Memory B cell (primary cell): Measurements from ENCODE around the gene DHX34.
A peak's percentile ranks its signal among the peaks of the same experiment; 100 is the strongest.

Experiments
- ATAC-seq: fragments of 150-1000 bp; cut with Tn5 transposase; 2 replicates; pipeline ENCODE4 v1.10.0; 2021; ENCODE audit warnings: low read depth, mild to moderate bottlenecking, moderate library complexity
- DNase-seq, 2 donors: peaks; one replicate each; pipeline ENCODE4 v3.0.0; 2022; ENCODE audit warnings: low spot score in 2 of 2
- H3K27ac Mint-ChIP-seq: one replicate; pipeline ENCODE4 v1.8.0; 2022; ENCODE audit warnings: mild to moderate bottlenecking, moderate library complexity, mixed read lengths
- H3K27me3 Mint-ChIP-seq: one replicate; pipeline ENCODE4 v1.8.0; 2022; ENCODE audit warnings: mixed read lengths
- H3K36me3 Mint-ChIP-seq: one replicate; pipeline ENCODE4 v1.8.0; 2022; ENCODE audit warnings: mild to moderate bottlenecking, mixed read lengths
- H3K4me1 Mint-ChIP-seq: one replicate; pipeline ENCODE4 v1.8.0; 2022; ENCODE audit warnings: mixed read lengths
- H3K4me3 Mint-ChIP-seq: one replicate; pipeline ENCODE4 v1.8.0; 2022; ENCODE audit warnings: mild to moderate bottlenecking, moderate library complexity, mixed read lengths
- H3K9me3 Mint-ChIP-seq: one replicate; pipeline ENCODE4 v1.8.0; 2022; ENCODE audit warnings: mixed read lengths

Gene DHX34

DNA sequence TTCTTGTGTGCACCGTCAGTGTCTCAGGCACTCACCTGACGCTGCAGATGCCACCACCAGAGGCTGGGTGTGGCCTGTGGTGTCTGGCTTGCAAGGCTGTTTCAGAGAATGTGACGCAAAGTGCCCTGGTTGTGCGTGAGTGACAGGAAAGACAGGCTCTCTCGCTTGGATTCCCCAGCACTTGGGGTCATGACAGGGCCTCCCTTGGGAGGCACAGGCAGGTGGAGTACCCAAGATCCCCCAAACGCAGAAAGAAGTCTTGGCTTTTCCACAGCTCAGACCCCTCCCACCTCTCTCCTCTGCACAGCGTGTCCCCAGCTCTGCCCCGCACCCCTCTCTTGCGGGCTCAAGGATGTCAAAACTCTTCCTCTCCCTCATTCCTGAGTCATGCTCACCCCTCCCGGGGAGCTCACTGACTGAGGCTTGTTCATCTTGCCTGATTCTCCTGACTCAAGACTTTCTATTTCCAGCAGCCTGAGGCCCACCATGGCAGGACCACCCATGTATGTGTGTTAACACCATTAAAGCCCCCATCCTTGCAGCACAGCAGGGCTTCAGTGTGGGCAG, 21.0 kb downstream of the DHX34 start:
- Mint-ChIP-seq H3K4me3 (no peak overlapping the region), H3K36me3 (peaks cover 26% of the 10 kb centered on the region), H3K27me3 (no peaks in the 10 kb centered on the region), H3K9me3 (no peaks in the 10 kb centered on the region), H3K4me1 (no peaks in the 10 kb centered on the region), H3K27ac (no peak overlapping the region)
- DNase-seq = no peak
- no peak for ATAC-seq

DNA sequence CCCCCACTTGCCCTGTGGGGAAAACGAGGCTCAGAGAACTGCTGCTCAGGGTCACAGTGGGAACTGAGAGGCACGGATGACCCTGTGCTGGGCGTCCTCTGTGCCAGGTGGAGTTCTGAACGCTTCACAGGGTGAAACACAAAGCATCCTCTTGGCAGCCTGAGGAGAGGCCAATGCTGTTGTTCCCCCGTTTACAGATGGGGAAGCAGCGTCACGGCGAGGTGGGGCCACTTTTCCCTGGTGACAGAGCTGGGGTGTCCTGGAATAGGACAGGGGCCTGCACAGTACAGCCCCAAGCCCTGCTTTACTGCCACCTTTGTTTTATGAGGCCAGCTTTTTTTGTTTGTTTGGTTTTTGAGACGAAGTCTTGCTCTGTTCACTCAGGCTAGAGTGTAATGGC, 22.1 kb downstream of the DHX34 start:
- H3K27me3 Mint-ChIP-seq = no peaks in the 10 kb centered on the region
- no peak for ATAC-seq
- no peak overlapping the region for H3K27ac Mint-ChIP-seq
- no peak for DNase-seq
- no peaks in the 10 kb centered on the region for H3K4me1 Mint-ChIP-seq
- no peaks in the 10 kb centered on the region for H3K9me3 Mint-ChIP-seq
- H3K4me3 Mint-ChIP-seq = no peak overlapping the region
- peaks cover 26% of the 10 kb centered on the region for H3K36me3 Mint-ChIP-seq

DNA sequence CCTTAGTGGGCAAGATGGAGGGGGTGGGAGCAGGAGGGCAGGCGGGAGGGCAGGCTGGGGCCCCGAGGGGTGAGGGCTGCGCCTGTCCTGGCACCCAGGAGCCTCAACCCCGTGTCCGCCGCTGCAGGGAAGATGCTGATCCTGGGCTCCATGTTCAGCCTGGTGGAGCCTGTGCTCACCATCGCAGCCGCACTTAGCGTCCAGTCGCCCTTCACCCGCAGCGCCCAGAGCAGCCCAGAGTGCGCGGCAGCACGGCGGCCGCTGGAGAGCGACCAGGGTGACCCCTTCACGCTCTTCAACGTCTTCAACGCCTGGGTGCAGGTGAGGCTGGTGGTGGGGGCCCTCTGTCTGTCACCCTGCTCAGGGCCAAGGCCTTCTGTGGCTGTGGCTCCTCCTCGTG, 23.5 kb downstream of the DHX34 start:
- H3K9me3 Mint-ChIP-seq = no peaks in the 10 kb centered on the region
- H3K36me3 Mint-ChIP-seq = peaks cover 23% of the 10 kb centered on the region
- no peak for DNase-seq

DNA sequence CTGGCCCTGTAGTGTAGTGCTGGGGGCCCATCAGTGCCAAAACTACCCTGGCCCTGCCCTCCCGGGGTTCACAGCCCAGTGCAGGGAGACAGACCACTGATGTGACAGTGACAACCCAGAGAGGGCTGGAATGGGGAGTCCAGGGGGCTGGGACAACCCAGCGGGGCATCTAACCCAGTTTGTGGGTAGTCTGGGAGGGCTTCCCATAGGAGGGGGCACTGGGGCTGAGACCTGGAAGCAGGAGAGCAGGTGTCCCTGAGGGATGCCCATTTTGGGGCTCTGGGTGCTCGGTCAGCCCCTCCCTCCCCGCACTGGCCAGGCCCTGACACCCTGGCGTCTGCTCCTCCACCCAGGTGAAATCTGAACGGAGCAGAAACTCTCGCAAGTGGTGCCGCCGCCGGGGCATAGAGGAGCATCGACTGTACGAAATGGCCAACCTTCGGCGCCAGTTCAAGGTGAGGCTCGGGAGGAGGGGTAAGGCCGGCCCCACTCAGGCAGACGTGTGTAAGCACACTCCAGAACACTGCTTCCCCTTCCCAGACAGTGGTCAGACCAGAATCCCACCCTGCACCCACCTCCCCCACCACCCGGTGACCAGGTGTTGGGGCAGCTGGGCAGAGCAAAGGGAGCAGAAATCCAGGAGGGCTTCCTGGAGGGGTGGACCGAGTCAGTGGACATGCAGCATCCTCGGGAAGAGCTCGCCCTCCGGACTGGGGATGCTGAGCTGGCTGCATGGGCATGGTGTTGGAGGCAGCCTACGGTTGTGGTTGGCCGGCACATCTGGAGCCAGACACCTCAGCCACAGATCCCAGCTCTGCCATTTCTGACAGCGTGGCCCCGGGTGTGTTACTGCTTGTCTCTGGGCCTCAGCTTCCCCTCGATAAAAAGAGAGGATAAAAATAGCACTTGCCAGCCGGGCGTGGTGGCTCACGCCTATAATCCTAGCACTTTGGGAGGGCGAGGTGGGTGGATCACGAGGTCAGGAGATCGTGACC, 24.4 kb downstream of the DHX34 start:
- DNase-seq (no peak), ATAC-seq (no peak)
- Mint-ChIP-seq H3K4me3 (no peak overlapping the region), H3K9me3 (no peaks in the 10 kb centered on the region), H3K36me3 (peaks cover 22% of the 10 kb centered on the region), H3K27me3 (no peaks in the 10 kb centered on the region), H3K27ac (no peak overlapping the region), H3K4me1 (no peaks in the 10 kb centered on the region)

More for the DNA sequence above, 23.5 kb downstream of the DHX34 start:
- Mint-ChIP-seq H3K27ac (no peak overlapping the region), H3K4me1 (no peaks in the 10 kb centered on the region), H3K27me3 (no peaks in the 10 kb centered on the region), H3K4me3 (no peak overlapping the region)
- no peak for ATAC-seq

DNA sequence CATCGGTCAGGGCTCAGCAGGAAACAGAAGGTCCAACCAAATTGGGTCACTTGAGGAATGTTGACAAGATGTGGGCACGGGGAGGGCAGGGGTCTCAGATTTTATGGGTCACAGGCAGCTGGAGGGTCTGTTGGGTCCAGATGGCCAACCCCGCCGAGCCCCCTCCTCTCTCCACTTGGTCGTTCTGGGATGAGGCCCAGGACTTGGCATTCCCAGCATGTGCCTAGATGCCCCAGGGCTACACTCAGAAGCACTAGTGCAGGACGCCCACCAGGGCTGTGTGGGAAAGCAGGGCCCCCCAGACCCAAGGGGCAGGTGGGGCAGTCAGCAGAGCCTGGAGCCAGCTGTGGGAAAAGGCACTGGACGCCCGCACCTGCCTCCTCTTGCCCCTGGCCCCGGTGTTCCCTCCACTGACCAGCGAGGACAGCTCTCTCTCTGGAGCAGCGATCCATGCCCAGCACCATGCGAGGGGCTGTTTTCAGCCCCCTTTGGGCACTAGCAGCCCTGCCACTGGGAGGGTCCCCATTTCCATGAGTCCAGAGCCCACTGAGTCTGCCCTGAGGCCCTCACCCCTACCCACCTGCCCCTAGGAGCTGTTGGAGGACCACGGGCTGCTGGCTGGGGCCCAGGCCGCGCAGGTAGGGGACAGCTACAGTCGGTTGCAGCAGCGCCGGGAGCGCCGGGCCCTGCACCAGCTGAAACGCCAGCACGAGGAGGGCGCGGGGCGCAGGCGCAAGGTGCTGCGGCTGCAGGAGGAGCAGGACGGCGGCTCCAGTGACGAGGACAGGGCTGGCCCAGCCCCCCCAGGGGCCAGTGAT, 26.0 kb downstream of the DHX34 start:
- H3K36me3 Mint-ChIP-seq = peaks cover 23% of the 10 kb centered on the region
- no peaks in the 10 kb centered on the region for H3K27me3 Mint-ChIP-seq
- ATAC-seq (no peak), DNase-seq (no peak)
- no peak overlapping the region for H3K4me3 Mint-ChIP-seq
- H3K9me3 Mint-ChIP-seq = no peaks in the 10 kb centered on the region
- H3K4me1 Mint-ChIP-seq = no peaks in the 10 kb centered on the region
- no peak overlapping the region for H3K27ac Mint-ChIP-seq

DNA sequence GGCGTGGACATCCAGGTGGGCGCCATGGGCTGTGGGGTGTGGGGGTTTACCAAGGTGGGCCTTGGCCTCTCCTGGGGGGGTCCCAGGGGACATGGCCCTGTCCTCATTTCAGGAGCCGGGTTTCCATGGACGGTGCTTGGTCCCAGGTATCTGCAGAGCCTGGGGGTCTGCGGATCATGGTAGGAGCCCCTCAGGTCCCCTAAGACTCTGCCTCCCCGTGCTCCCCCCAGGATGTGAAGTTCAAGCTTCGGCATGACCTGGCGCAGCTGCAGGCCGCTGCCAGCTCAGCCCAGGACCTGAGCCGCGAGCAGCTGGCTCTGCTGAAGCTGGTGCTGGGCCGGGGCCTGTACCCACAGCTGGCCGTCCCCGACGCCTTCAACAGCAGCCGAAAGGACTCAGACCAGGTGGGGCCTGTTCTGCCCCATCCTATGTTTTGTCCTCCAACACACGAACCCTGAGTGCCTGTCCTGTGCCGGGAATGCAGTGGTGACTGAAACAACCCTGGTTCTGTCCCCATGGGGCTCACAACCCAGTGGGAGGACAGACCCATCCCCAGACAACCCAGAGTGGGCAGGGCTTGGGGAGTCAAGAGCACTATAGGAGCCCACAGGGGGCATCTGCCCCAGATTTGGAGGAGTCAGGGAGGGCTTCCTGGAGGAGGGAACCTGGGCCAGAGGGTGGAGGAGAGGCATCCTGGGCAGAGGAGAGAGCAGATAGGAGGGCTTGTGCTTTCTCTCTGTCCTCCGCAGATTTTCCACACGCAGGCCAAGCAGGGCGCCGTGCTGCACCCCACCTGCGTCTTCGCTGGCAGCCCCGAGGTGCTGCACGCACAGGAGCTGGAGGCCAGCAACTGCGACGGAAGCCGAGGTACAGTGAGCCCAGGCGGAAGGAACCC, 26.8 kb downstream of the DHX34 start:
- ATAC-seq (no peak), DNase-seq (no peak)
- Mint-ChIP-seq H3K4me3 (no peak overlapping the region), H3K9me3 (no peaks in the 10 kb centered on the region), H3K27ac (no peak overlapping the region), H3K36me3 (peaks cover 25% of the 10 kb centered on the region), H3K4me1 (no peaks in the 10 kb centered on the region), H3K27me3 (no peaks in the 10 kb centered on the region)

DNA sequence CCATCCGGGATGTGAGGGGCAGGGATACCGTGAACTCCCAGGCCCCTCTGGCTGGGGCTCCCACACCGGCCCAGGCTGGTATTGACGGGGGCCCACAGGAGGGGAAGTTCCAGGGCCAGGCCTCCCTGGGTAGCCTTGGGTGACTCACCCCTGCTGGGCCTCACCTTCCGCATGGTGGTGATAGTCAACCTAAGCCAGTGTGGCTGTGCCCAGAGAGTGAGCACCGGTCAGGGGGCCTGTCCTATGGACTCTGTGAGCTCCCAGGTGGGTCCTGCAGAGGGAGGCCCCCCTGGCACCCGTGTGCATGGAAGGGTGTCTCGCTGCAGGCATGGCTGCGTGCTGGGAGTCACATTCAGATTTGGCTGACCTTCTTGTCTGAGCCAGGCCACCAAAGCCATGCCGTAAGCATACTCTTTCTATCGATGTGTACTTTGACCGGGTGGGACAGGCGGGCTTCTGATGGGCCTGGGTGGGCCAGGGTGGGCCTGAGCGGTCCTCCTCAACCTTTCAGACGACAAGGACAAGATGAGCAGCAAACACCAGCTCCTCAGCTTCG, 27.6 kb downstream of the DHX34 start:
- Mint-ChIP-seq H3K4me1 (peaks cover 4% of the 10 kb centered on the region), H3K27me3 (no peaks in the 10 kb centered on the region), H3K4me3 (no peak overlapping the region), H3K36me3 (peaks cover 31% of the 10 kb centered on the region), H3K27ac (no peak overlapping the region), H3K9me3 (peaks cover 3% of the 10 kb centered on the region)
- ATAC-seq = no peak
- DNase-seq = no peak

DNA sequence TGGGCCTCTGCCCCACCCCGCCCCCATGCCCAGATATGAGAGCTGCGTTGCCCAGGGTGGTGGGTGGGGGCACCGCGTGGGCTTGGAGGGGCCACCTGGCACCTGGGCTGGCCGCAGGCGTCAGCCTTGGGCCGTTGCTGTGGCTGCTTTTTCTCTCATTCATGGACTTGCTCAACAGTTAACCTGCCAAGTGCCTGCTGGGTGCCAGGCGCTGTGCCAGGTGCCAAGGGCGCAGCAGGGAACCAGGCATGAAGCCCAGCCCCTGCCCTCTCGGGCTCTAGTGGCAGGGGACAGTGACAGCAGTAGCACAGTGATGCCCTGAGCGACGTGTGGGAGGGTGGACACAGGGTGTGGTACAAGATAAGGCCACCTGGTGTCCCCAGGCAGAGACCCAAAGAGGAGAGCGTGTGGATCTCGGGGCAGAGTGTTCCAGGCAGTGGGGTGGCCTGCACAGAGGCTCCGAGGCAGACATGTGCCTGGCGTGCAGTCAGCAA, 28.1 kb downstream of the DHX34 start:
- H3K4me3 Mint-ChIP-seq = no peak overlapping the region
- H3K36me3 Mint-ChIP-seq = peaks cover 30% of the 10 kb centered on the region
- ATAC-seq (no peak), DNase-seq (no peak)
- H3K27me3 Mint-ChIP-seq = no peaks in the 10 kb centered on the region
- peaks cover 9% of the 10 kb centered on the region for H3K4me1 Mint-ChIP-seq
- peaks cover 3% of the 10 kb centered on the region for H3K9me3 Mint-ChIP-seq
- H3K27ac Mint-ChIP-seq = no peak overlapping the region

DNA sequence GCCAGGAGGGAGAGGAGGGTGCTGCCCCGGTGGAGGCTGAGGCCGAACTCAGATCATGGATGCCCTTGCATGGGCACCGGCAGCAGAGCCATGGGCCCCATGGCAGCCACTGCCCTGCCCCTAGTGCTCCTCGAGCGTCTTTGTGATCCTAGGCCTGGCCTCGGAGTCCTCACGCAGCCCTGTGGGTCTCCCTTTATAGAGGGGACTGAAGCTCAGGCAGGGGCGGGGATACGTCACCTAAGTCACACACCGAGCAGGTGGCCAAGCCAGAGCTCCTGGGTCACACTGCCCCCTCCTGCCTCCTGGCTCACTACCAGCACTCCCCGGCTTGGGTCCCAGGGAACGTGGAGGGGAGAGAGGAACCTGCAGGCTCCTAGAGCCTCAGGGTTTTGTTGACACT, 28.7 kb downstream of the DHX34 start:
- DNase-seq (no peak), ATAC-seq (no peak)
- H3K4me1 Mint-ChIP-seq = peaks cover 10% of the 10 kb centered on the region
- peaks cover 29% of the 10 kb centered on the region for H3K36me3 Mint-ChIP-seq
- H3K9me3 Mint-ChIP-seq = peaks cover 3% of the 10 kb centered on the region
- no peak overlapping the region for H3K4me3 Mint-ChIP-seq
- no peaks in the 10 kb centered on the region for H3K27me3 Mint-ChIP-seq
- no peak overlapping the region for H3K27ac Mint-ChIP-seq

DNA sequence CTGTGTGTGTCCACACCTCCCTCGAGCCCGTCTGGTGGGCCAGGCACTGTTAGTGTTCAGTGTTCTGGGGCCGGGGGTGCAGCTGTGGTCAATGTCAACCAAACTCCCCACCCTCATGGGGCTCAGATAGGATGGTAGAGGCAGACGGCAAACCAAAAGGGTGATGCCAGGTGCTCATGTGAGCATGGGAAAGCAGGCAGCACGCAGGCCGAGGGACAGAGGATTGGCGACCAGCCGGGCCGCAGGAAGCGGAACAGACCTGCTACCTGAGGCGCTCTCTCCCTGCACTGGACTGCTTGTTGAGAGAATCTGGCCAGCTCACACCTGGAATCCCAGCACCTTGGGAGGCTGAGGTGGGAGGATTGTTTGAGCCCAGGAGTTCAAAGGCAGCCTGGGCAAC, 29.1 kb downstream of the DHX34 start:
- no peak overlapping the region for H3K27ac Mint-ChIP-seq
- peaks cover 13% of the 10 kb centered on the region for H3K4me1 Mint-ChIP-seq

DNA sequence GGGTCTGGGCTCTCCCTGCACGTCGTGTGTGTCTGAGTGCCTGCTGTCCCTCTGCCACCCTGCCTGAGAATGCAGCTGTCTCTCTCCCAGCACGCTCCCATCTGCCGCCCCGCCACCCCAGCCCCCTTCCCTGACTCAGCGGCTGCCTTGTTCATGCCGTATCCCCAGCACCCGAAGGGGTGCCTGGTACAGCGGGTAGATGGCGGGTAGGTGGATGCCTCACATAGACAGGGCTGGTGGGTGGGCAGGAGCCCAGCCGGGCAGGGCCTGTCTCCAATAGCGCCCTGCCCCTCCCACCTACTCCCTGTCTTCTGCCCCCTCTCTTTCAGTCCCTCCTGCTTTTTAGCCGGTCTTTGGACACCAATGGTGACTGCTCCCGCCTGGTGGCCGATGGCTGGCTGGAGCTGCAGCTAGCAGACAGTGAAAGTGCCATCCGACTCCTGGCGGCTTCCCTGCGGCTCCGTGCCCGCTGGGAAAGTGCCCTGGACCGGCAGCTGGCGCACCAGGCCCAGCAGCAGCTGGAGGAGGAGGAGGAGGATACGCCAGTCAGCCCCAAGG, 30.3 kb downstream of the DHX34 start:
- Mint-ChIP-seq H3K9me3 (peaks cover 3% of the 10 kb centered on the region), H3K36me3 (peaks cover 30% of the 10 kb centered on the region), H3K27me3 (no peaks in the 10 kb centered on the region), H3K4me3 (no peak overlapping the region), H3K27ac (no peak overlapping the region), H3K4me1 (peaks cover 16% of the 10 kb centered on the region)
- ATAC-seq = no peak
- DNase-seq = no peak

More for the DNA sequence above, 29.1 kb downstream of the DHX34 start:
- Mint-ChIP-seq H3K4me3 (no peak overlapping the region), H3K9me3 (peaks cover 3% of the 10 kb centered on the region), H3K36me3 (peaks cover 30% of the 10 kb centered on the region), H3K27me3 (no peaks in the 10 kb centered on the region)
- no peak for DNase-seq
- no peak for ATAC-seq

DNA sequence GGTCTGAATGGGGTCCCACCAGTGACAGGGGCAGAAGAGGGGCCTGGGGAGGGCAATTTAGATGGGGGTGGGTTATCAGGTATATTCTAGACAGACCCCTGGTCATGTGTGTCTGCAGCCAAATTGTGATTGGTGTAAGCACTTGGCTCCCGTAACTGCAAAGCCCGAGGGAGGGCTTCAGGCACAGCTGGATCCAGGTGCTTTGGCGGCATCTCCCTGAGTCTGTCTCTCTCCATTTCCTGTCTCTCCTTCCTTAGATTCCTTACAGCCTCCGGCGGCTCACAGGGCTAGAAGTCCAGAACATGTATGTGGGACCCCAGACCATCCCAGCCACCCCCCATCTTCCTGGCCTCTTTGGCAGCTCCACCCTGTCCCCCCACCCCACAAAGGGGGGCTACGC, 31.4 kb downstream of the DHX34 start:
- H3K4me3 Mint-ChIP-seq = no peak overlapping the region
- H3K27ac Mint-ChIP-seq = no peak overlapping the region
- H3K36me3 Mint-ChIP-seq = peaks cover 30% of the 10 kb centered on the region
- H3K9me3 Mint-ChIP-seq = peaks cover 3% of the 10 kb centered on the region
- no peaks in the 10 kb centered on the region for H3K27me3 Mint-ChIP-seq
- peaks cover 16% of the 10 kb centered on the region for H3K4me1 Mint-ChIP-seq
- ATAC-seq (no peak), DNase-seq (no peak)

DNA sequence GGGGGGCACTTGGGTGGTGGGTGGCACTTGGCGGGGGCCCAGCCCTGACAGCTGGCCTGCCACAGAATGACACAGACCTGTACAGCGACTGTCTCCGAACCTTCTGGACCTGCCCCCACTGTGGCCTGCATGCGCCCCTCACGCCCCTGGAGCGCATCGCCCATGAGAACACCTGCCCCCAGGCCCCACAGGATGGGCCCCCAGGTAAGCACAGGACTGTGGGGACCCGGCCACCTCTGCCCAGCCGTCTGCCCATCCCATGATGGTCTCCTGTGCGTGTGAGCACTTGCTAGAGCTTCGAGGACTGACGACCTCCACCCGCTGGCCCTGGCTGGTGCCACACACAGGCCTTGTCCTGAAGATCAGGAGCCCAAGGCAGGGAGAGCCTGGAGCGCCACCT, 32.0 kb downstream of the DHX34 start:
- H3K36me3 Mint-ChIP-seq = peaks cover 29% of the 10 kb centered on the region
- peaks cover 3% of the 10 kb centered on the region for H3K9me3 Mint-ChIP-seq
- H3K27ac Mint-ChIP-seq = peak overlapping the region; percentile 19

More for the DNA sequence above, 32.0 kb downstream of the DHX34 start:
- ATAC-seq (no peak), DNase-seq (no peak)
- Mint-ChIP-seq H3K4me3 (no peak overlapping the region), H3K4me1 (peaks cover 16% of the 10 kb centered on the region), H3K27me3 (no peaks in the 10 kb centered on the region)
